ENCODE results near the gene PHLDA1. TPM values are rescaled to one million over a fixed set of nuclear protein-coding genes. Genes with fewer than 3 reads are reported as not detected.
A peak's percentile ranks its signal among the peaks of the same experiment; 100 is the strongest.

The PHLDA1 gene
- total RNA-seq, result 29.3 and 30.9 TPM in 2 replicates
- long read RNA-seq, partial matches to known transcripts, result 0 of 1 reads
- long read RNA-seq, other reads (novel, unspliced or antisense), result 1 of 1 reads

DNA sequence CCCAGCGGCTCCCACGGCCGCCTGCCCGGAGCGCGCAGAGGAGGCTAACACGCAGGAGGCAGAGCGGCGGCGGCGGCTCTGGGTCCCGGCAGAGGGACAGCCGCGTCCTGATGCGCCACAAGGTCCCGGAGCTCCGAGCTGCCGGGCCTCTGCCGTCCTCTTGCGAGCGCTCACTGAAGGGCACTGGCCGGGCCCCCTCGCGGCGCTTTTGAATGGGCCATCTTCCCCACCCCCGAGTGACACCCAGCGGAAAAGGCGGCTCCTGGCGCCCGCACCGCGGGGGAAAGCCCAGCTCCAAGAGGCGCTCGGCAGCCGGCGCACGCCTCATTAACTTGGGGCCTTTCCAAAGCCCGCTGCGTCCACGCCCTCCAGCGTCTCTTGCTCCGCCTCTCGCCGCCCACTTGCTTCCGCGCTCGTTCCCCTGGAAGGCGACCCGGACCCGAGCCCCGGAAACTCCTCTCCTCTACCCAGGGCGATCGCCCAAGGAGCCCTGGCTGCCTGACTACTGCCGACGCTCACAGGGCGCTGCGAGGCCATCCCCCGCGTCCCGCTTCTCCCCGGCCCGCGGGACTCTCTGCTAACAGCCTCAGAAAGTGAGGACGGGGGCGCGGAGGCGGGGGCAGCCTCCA is at the start of gene PHLDA1:
Gene PHLDA1 (minus strand): TSS at position 363 of the 629 bp plus-strand sequence.
- TF ChIP-seq, protein P1, sequence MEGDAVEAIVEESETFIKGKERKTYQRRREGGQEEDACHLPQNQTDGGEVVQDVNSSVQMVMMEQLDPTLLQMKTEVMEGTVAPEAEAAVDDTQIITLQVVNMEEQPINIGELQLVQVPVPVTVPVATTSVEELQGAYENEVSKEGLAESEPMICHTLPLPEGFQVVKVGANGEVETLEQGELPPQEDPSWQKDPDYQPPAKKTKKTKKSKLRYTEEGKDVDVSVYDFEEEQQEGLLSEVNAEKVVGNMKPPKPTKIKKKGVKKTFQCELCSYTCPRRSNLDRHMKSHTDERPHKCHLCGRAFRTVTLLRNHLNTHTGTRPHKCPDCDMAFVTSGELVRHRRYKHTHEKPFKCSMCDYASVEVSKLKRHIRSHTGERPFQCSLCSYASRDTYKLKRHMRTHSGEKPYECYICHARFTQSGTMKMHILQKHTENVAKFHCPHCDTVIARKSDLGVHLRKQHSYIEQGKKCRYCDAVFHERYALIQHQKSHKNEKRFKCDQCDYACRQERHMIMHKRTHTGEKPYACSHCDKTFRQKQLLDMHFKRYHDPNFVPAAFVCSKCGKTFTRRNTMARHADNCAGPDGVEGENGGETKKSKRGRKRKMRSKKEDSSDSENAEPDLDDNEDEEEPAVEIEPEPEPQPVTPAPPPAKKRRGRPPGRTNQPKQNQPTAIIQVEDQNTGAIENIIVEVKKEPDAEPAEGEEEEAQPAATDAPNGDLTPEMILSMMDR (conservative IDR thresholded peaks at IDR 0.05), result peak; percentile 70
- Mint-ChIP-seq H3K27ac (ENCODE audit: unreplicated experiment) (peak within 1 kb of the TSS; percentile 97), H3K4me3 (peak within 1 kb of the TSS; percentile 96), H3K9me3 (no peaks in the 10 kb centered on the region), H3K4me1 (peaks cover 52% of the 10 kb centered on the region), H3K36me3 (ENCODE audit: low read depth) (peaks cover 7% of the 10 kb centered on the region), H3K27me3 (ENCODE audit: low read depth) (peaks cover 8% of the 10 kb centered on the region)
- DNase-seq (ENCODE audit: low read depth, low spot score), result peak; percentile 92

DNA sequence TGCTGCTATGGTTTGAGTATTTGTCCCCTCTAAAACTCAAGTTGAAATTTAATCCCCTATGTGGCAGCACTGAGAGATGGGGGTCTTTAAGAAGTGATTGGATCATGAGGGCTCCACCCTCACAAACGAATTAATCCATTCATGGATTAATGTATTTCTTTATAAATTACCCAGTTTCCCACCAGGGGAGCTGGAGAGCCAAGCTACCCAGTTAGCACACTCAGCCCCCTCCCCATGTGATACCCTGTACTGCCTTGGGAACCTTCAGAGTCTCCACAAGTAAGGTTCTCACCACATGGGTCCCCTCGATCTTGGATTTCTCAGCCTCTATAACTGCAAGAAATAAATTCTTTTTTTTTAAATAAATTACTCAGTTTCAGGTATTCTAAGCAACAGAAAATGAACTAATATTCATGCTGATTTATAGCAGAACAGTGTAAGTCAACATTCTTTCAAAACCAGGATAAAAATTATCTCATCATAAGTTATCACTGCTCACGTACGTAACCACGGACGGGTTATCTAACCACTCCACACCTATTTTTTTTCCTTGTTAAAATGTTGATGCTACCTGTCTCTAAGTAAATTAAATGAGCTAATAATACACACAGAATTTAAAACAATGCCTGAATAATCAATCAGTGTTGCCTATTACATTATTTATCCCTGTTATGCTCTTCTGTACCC is 49.3 kb upstream of the PHLDA1 start:
- Mint-ChIP-seq H3K27me3 (ENCODE audit: low read depth) (peaks cover 4% of the 10 kb centered on the region), H3K4me3 (peak overlapping the region; percentile 72), H3K27ac (ENCODE audit: unreplicated experiment) (no peak overlapping the region), H3K9me3 (peaks cover 3% of the 10 kb centered on the region), H3K4me1 (peaks cover 69% of the 10 kb centered on the region), H3K36me3 (ENCODE audit: low read depth) (peaks cover 36% of the 10 kb centered on the region)
- TF ChIP-seq, protein P1 (conservative IDR thresholded peaks at IDR 0.05), result peak; percentile 48
- DNase-seq (ENCODE audit: low read depth, low spot score), result no peak

DNA sequence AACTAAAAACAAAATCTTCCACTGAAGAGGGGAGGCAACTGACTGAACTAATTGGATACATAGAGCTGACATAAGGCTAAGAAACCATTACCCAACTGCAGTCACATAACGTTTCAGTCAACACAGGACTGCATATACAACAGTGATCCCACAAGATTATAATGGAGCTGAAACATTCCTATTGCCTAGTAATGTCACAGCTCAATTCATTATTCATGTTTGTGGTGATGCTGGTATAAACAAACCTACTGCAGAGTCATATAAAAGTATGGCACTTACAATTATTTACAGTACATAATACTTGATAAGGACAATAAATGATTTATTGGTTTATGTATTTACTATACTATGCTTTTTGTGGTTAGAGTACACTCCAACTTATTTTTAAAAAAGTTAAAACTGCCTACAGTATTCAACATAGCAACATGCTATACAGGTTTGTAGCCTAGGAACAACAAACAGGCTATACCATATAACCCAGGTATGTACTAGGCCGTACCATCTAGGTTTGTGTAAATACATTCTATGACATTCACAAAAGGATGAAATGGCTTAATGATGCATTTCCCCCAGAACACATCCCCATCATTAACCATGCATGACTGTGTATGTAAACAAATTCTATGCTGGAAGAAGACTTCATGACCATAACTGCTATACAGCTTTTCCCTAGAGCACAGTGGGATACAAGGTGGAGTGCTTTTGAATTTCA is 48.6 kb upstream of the PHLDA1 start:
- Mint-ChIP-seq H3K4me1 (peaks cover 63% of the 10 kb centered on the region), H3K9me3 (peaks cover 3% of the 10 kb centered on the region)

DNA sequence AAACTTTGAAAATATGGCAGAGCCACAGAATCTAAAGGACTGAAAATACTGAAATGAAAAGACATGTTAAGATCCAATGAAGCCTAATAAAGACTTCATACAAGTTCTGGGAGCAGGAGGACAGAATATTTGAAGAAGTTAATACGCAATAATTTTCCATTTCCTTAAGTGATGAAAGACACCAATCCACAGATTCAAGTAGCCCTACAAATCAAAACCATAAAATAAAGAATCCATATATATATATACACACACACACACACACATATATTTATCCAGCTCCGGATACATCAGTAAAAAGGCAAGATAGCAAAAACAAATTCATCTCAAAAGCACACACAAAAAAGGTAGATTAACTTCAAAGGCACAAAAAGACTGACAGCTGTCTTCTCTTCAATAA is 47.2 kb upstream of the PHLDA1 start:
- H3K36me3 Mint-ChIP-seq (ENCODE audit: low read depth), result peaks cover 36% of the 10 kb centered on the region
- peaks cover 3% of the 10 kb centered on the region for H3K9me3 Mint-ChIP-seq
- no peak overlapping the region for H3K27ac Mint-ChIP-seq (ENCODE audit: unreplicated experiment)
- no peak for DNase-seq (ENCODE audit: low read depth, low spot score)
- TF ChIP-seq, protein P1 (conservative IDR thresholded peaks at IDR 0.05), result no peak
- peak overlapping the region; percentile 25 for H3K4me3 Mint-ChIP-seq
- no peaks in the 10 kb centered on the region for H3K27me3 Mint-ChIP-seq (ENCODE audit: low read depth)
- H3K4me1 Mint-ChIP-seq, result peaks cover 61% of the 10 kb centered on the region

More for the DNA sequence above, 48.6 kb upstream of the PHLDA1 start:
- peaks cover 36% of the 10 kb centered on the region for H3K36me3 Mint-ChIP-seq (ENCODE audit: low read depth)
- peak overlapping the region; percentile 31 for H3K27ac Mint-ChIP-seq (ENCODE audit: unreplicated experiment)
- H3K27me3 Mint-ChIP-seq (ENCODE audit: low read depth), result peaks cover 4% of the 10 kb centered on the region
- TF ChIP-seq, protein P1 (conservative IDR thresholded peaks at IDR 0.05), result no peak
- peak overlapping the region; percentile 72 for H3K4me3 Mint-ChIP-seq
- DNase-seq (ENCODE audit: low read depth, low spot score), result no peak

DNA sequence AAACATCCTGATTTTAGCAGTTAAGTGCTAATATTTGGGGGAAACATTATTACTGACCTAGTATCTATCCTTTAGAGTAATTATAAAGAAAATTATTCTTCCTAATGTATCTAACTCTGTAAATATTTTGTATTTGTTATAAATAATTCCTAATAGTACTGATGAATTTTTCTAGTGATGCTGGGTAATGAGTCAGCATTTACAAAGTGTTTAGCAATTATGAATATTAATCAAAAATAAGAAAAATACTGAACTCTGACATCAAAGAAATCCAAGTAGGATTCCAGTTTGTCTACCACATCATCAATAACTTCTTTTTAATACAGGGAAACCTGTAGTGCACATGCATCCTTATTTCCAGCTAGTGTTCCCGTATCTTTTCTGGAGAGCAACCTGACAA is 43.9 kb upstream of the PHLDA1 start:
- Mint-ChIP-seq H3K4me3 (no peak overlapping the region), H3K27me3 (ENCODE audit: low read depth) (no peaks in the 10 kb centered on the region), H3K36me3 (ENCODE audit: low read depth) (peaks cover 30% of the 10 kb centered on the region), H3K27ac (ENCODE audit: unreplicated experiment) (no peak overlapping the region), H3K9me3 (peaks cover 3% of the 10 kb centered on the region), H3K4me1 (peaks cover 50% of the 10 kb centered on the region)
- TF ChIP-seq, protein P1 (conservative IDR thresholded peaks at IDR 0.05), result no peak
- DNase-seq (ENCODE audit: low read depth, low spot score), result no peak
